ENCODE data around the gene CR1. TPM values are rescaled to one million over a fixed set of nuclear protein-coding genes. Genes with fewer than 3 reads are reported as not detected.
A peak's percentile ranks its signal among the peaks of the same experiment; 100 is the strongest.
"Not testable (repeated sequence)": the region's sequence is repeated elsewhere in the genome, so short reads cannot be mapped to it uniquely, and the experiment has no call there.

The CR1 gene
- total and polyA plus RNA-seq, 8 donors, result 0.44 to 8.0 (median 1.4) TPM

GRCh38 chr1:207518608-207519236 is 22.8 kb downstream of the CR1 start:
- Histone ChIP-seq H3K36me3 (no peaks in the 10 kb centered on the region), H3K4me3 (no peak overlapping the region), H3K27me3 (no peaks in the 10 kb centered on the region), H3K27ac (no peak overlapping the region), H3K9me3 (no peaks in the 10 kb centered on the region), H3K4me1 (no peaks in the 10 kb centered on the region)
- DNase-seq, result no peak
- 62 to 77% (median 69%) methylated on average over 4 of the region's 4 CpGs for WGBS, 5 donors
- no peak for TF ChIP-seq POLR2AphosphoS5 (IDR thresholded peaks at IDR 0.05)
- TF ChIP-seq CTCF (IDR thresholded peaks at IDR 0.05), result no peak
- TF ChIP-seq POLR2A (IDR thresholded peaks at IDR 0.05), result no peak
- TF ChIP-seq EP300 (IDR thresholded peaks at IDR 0.05), result no peak
- intact Hi-C loops (cut with DNase I; ENCODE audit: low total_unique reads), result no loop called here

- Histone ChIP-seq H3K9me3 (no peaks in the 10 kb centered on the region), H3K4me1 (no peaks in the 10 kb centered on the region), H3K27ac (no peak overlapping the region), H3K36me3 (no peaks in the 10 kb centered on the region), H3K4me3 (no peak overlapping the region), H3K27me3 (no peaks in the 10 kb centered on the region)
- intact Hi-C loops (cut with DNase I; ENCODE audit: low total_unique reads), result no loop called here
- 79 to 82% (median 82%) methylated on average over 23 of the region's 23 CpGs for WGBS, 5 donors
- peak in 1 of 2 donors; percentile 8 for DNase-seq
- TF ChIP-seq EP300 (IDR thresholded peaks at IDR 0.05) (no peak), CTCF (IDR thresholded peaks at IDR 0.05) (no peak), POLR2A (IDR thresholded peaks at IDR 0.05) (no peak), POLR2AphosphoS5 (IDR thresholded peaks at IDR 0.05) (no peak)
Measured at GRCh38 chr1:207519505-207520399, 23.8 kb downstream of the CR1 start.

GRCh38 chr1:207520400-207521345 is 24.7 kb downstream of the CR1 start:
- DNase-seq; H3K9me3 ChIP-seq; H3K36me3 ChIP-seq; H3K4me3 ChIP-seq; intact Hi-C loops (cut with DNase I; ENCODE audit: low total_unique reads); H3K27ac ChIP-seq; H3K27me3 ChIP-seq; H3K4me1 ChIP-seq: not testable (repeated sequence)
- 83 to 90% (median 88%) methylated on average over 8 to 10 of the region's 10 CpGs for WGBS, 5 donors

GRCh38 chr1:207525239-207525638 is 29.3 kb downstream of the CR1 start:
- H3K27ac ChIP-seq; H3K36me3 ChIP-seq; H3K4me3 ChIP-seq; intact Hi-C loops (cut with DNase I; ENCODE audit: low total_unique reads); H3K9me3 ChIP-seq; H3K4me1 ChIP-seq; DNase-seq; H3K27me3 ChIP-seq: not testable (repeated sequence)
- WGBS, 5 donors, result 68 to 86% (median 71%) methylated on average over 2 to 3 of the region's 3 CpGs; no CpG with 5 or more reads in 1 of the 5 donors

GRCh38 chr1:207528401-207528800 is 32.4 kb downstream of the CR1 start:
- intact Hi-C loops (cut with DNase I; ENCODE audit: low total_unique reads), result not testable (repeated sequence)

GRCh38 chr1:207536263-207536662 is 40.3 kb downstream of the CR1 start:
- DNase-seq; H3K27me3 ChIP-seq; H3K27ac ChIP-seq; H3K4me1 ChIP-seq; H3K36me3 ChIP-seq; intact Hi-C loops (cut with DNase I; ENCODE audit: low total_unique reads); H3K9me3 ChIP-seq; H3K4me3 ChIP-seq: not testable (repeated sequence)
- WGBS, 5 donors, result no CpG with 5 or more reads among the region's 5 CpGs

More at GRCh38 chr1:207528401-207528800, 32.4 kb downstream of the CR1 start:
- H3K27me3 ChIP-seq, H3K4me1 ChIP-seq, H3K36me3 ChIP-seq, H3K9me3 ChIP-seq, H3K4me3 ChIP-seq, H3K27ac ChIP-seq, DNase-seq: not testable (repeated sequence)
- WGBS, 5 donors, result no CpG with 5 or more reads among the region's 1 CpG

GRCh38 chr1:207546677-207547357 is 50.9 kb downstream of the CR1 start:
- H3K27me3 ChIP-seq; H3K36me3 ChIP-seq; H3K9me3 ChIP-seq; H3K4me3 ChIP-seq; H3K27ac ChIP-seq; intact Hi-C loops (cut with DNase I; ENCODE audit: low total_unique reads); H3K4me1 ChIP-seq; DNase-seq: not testable (repeated sequence)
- WGBS, 5 donors, result no CpG with 5 or more reads among the region's 5 CpGs

GRCh38 chr1:207554823-207555222 is 58.9 kb downstream of the CR1 start:
- H3K27ac ChIP-seq; H3K4me1 ChIP-seq; H3K9me3 ChIP-seq; H3K36me3 ChIP-seq; intact Hi-C loops (cut with DNase I; ENCODE audit: low total_unique reads); DNase-seq; H3K4me3 ChIP-seq; H3K27me3 ChIP-seq: not testable (repeated sequence)
- WGBS, 5 donors, result no CpG with 5 or more reads among the region's 5 CpGs
